Activated naive CD8-positive, alpha-beta T cell (primary cell): ENCODE results near the gene UBE2B.
"Not testable (repeated sequence)": the region's sequence is repeated elsewhere in the genome, so short reads cannot be mapped to it uniquely, and the experiment has no call there.

Experiments
- H3K27ac Mint-ChIP-seq: one replicate; pipeline ENCODE4 v1.8.0; 2021; ENCODE audit warnings: mixed read lengths
- H3K27me3 Mint-ChIP-seq: one replicate; pipeline ENCODE4 v1.8.0; 2021; ENCODE audit warnings: mixed read lengths
- H3K36me3 Mint-ChIP-seq: one replicate; pipeline ENCODE4 v1.8.0; 2021; ENCODE audit warnings: mixed read lengths
- H3K4me1 Mint-ChIP-seq: one replicate; pipeline ENCODE4 v1.8.0; 2021; ENCODE audit warnings: low read depth, mixed read lengths
- H3K4me3 Mint-ChIP-seq: one replicate; pipeline ENCODE4 v1.8.0; 2021; ENCODE audit warnings: mild to moderate bottlenecking, mixed read lengths
- H3K9me3 Mint-ChIP-seq: one replicate; pipeline ENCODE4 v1.8.0; 2021; ENCODE audit warnings: low read depth, mixed read lengths

Gene UBE2B

DNA sequence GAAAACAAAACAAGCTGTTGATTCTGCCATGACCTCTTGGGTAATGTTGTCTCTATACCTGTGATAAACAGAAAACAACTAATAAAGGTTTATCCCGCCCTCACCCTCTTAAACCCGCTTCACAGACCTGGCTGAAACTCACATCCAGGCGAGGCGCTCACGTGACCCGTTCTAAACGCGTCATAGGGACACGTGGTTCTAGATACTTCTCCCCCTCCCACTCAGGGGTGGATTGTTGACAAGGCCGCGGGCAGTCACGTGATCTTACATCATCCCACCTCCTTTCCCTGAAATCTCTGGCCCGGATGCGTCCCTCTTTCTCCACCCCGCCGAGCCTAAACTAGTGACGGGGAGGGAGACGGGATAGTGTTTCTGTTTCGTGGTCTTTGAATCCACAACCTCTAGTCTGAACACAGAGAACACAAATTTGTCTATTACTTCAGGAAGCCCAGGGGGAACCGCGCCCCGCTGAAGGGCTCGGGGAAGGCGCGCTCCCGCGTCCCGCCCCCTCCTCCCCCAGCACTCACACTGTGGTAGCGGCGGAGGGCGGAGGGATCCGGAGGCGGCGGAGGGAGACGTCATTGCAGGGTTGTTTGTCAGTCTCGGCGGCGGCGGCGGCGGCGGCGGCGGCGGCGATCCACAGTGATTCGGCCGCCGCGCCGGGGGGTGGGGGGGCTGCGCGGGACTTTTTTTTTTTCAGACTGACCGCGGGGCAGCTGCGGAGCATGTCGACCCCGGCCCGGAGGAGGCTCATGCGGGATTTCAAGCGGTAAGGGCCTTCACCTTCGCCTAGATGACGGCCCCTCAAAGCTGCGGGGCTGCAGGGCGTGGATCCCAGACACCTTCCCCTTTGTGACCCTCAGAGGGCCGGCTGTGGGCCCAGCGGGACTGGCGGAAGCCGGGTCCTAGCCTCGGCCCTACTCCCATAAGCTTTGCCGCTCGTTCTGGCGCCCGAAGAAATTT is at the start of gene UBE2B:
UBE2B (plus strand) TSS at position 699 of the 963 bp plus-strand sequence; CDS start at position 726, 27 bp downstream.
- H3K27me3 Mint-ChIP-seq, result no peaks in the 10 kb centered on the region

GRCh38 chr5:134327327-134327726 is 44.0 kb upstream of the UBE2B start:
- Mint-ChIP-seq H3K4me1 (no peaks in the 10 kb centered on the region), H3K27me3 (no peaks in the 10 kb centered on the region), H3K36me3 (peaks cover 10% of the 10 kb centered on the region), H3K27ac (no peak overlapping the region), H3K4me3 (no peak overlapping the region), H3K9me3 (peaks cover 20% of the 10 kb centered on the region)

More for the DNA sequence above, at the start of gene UBE2B:
- H3K4me3 Mint-ChIP-seq, result peak within 1 kb of the TSS; percentile 97
- peaks cover 6% of the 10 kb centered on the region for H3K36me3 Mint-ChIP-seq
- peaks cover 58% of the 10 kb centered on the region for H3K4me1 Mint-ChIP-seq
- peak within 1 kb of the TSS; percentile 100 for H3K27ac Mint-ChIP-seq
- no peaks in the 10 kb centered on the region for H3K9me3 Mint-ChIP-seq

- Mint-ChIP-seq H3K4me3 (no peak overlapping the region), H3K4me1 (no peaks in the 10 kb centered on the region), H3K36me3 (peaks cover 16% of the 10 kb centered on the region), H3K9me3 (peaks cover 31% of the 10 kb centered on the region), H3K27me3 (no peaks in the 10 kb centered on the region), H3K27ac (no peak overlapping the region)
These were observed 42.8 kb upstream of the UBE2B start for GRCh38 chr5:134328619-134329018.

DNA sequence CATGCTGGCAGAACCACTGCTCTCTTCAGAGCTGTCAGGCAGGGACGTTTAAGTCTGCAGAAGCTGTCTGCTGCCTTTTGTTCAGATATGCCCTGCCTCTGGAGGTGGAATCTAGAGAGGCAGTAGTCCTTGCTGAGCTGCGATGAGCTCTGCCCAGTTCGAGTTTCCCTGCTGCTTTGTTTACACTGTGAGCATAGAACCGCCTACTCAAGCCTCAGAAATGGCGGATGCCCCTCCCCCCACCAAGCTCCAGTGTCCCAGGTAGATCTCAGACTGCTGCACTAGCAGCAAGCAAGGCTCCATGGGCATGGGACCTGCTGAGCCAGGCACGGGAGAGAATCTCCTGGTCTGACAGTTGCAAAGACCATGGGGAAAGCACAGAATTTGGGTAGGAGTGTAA is 34.5 kb upstream of the UBE2B start:
- H3K4me3 Mint-ChIP-seq, result not testable (repeated sequence)
- H3K36me3 Mint-ChIP-seq, result peaks cover 17% of the 10 kb centered on the region

DNA sequence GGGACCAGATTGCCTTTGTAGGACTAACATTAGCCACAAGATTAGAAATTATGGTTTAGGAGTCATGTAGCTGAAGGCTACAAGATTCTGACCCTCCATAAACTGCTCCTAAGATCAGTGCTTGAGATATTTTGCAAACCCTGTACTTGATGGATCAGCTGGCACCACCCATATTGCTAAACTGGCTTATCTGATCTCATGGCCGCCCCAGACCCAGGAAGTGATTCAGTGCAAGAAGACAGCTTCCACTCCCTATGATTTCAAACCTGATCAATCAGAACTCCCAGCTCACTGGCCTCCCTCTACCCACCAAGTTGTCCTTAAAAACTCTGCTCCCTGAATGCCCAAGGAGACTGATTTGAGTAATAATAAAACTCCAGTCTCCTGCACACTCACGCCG is 27.9 kb upstream of the UBE2B start:
- not testable (repeated sequence) for H3K4me1 Mint-ChIP-seq, H3K36me3 Mint-ChIP-seq, H3K9me3 Mint-ChIP-seq, H3K27me3 Mint-ChIP-seq, H3K27ac Mint-ChIP-seq, H3K4me3 Mint-ChIP-seq

More for the DNA sequence above, 34.5 kb upstream of the UBE2B start:
- not testable (repeated sequence) for H3K27ac Mint-ChIP-seq, H3K4me1 Mint-ChIP-seq, H3K27me3 Mint-ChIP-seq
- H3K9me3 Mint-ChIP-seq, result peaks cover 23% of the 10 kb centered on the region

DNA sequence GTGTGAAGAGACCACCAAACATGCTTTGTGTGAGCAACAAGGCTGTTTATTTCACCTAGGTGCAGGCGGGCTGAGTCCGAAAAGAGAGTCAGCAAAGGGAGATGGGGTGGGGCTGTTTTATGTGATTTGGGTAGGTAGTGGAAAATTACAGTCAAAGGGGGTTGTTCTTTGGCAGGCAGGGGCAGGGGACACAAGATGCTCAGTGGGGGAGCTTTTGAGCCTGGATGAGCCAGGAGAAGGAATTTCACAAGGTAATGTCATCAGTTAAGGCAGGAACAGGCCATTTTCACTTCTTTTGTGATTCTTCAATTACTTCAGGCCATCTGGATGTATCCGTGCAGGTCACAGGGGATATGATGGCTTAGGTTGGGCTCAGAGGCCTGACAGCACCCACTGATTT is 25.9 kb upstream of the UBE2B start:
- H3K27me3 Mint-ChIP-seq, H3K9me3 Mint-ChIP-seq, H3K4me1 Mint-ChIP-seq, H3K27ac Mint-ChIP-seq, H3K36me3 Mint-ChIP-seq, H3K4me3 Mint-ChIP-seq: not testable (repeated sequence)

- Mint-ChIP-seq H3K4me3 (no peak overlapping the region), H3K9me3 (no peaks in the 10 kb centered on the region), H3K4me1 (peaks cover 2% of the 10 kb centered on the region), H3K27me3 (no peaks in the 10 kb centered on the region), H3K27ac (no peak overlapping the region), H3K36me3 (peaks cover 2% of the 10 kb centered on the region)
These were observed 25.4 kb upstream of the UBE2B start for GRCh38 chr5:134345996-134346395.

GRCh38 chr5:134349463-134349862 is 21.9 kb upstream of the UBE2B start:
- Mint-ChIP-seq H3K4me3 (no peak overlapping the region), H3K27ac (no peak overlapping the region), H3K4me1 (peaks cover 2% of the 10 kb centered on the region), H3K36me3 (no peaks in the 10 kb centered on the region), H3K9me3 (no peaks in the 10 kb centered on the region), H3K27me3 (no peaks in the 10 kb centered on the region)

- H3K4me1 Mint-ChIP-seq, result peaks cover 2% of the 10 kb centered on the region
- H3K9me3 Mint-ChIP-seq, result no peaks in the 10 kb centered on the region
- no peaks in the 10 kb centered on the region for H3K27me3 Mint-ChIP-seq
- H3K27ac Mint-ChIP-seq, result no peak overlapping the region
- H3K36me3 Mint-ChIP-seq, result peaks cover 3% of the 10 kb centered on the region
- no peak overlapping the region for H3K4me3 Mint-ChIP-seq
These were observed 15.7 kb upstream of the UBE2B start for GRCh38 chr5:134355681-134356080.

- peaks cover 34% of the 10 kb centered on the region for H3K4me1 Mint-ChIP-seq
- peak overlapping the region; percentile 72 for H3K4me3 Mint-ChIP-seq
- peaks cover 6% of the 10 kb centered on the region for H3K36me3 Mint-ChIP-seq
- H3K9me3 Mint-ChIP-seq, result no peaks in the 10 kb centered on the region
- H3K27ac Mint-ChIP-seq, result no peak overlapping the region
- no peaks in the 10 kb centered on the region for H3K27me3 Mint-ChIP-seq
These were observed 5.8 kb upstream of the UBE2B start for GRCh38 chr5:134365604-134366003.

DNA sequence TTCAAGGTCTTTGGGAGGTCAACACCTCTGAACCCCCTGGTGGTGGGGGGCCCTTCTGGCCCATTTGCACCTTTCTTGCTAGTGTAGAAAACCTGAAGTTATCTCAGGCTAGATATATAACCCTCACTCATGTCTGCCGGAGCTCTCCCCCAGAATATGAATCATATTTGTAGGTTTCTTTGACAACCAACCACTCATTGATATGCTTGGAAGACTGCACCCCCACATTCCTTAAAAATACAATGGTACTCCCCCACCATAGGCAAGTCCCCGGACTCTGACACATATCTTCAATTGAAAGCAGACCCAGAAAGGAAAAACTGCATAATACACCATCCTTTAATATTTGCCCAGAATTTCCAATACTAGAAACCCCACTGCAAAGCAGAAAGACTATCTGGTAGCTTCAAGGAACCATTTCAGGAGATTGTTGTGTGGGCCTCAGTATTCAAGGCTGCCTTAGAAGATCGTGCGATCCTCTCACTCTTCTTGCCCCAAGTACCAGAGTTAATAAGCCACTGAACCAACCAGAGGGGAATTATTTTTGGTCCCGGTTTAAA is 978 bp upstream of the UBE2B start:
- Mint-ChIP-seq H3K4me1 (peaks cover 59% of the 10 kb centered on the region), H3K4me3 (peak overlapping the region; percentile 97), H3K9me3 (no peaks in the 10 kb centered on the region), H3K36me3 (peaks cover 6% of the 10 kb centered on the region), H3K27me3 (no peaks in the 10 kb centered on the region), H3K27ac (peak overlapping the region; percentile 100)

DNA sequence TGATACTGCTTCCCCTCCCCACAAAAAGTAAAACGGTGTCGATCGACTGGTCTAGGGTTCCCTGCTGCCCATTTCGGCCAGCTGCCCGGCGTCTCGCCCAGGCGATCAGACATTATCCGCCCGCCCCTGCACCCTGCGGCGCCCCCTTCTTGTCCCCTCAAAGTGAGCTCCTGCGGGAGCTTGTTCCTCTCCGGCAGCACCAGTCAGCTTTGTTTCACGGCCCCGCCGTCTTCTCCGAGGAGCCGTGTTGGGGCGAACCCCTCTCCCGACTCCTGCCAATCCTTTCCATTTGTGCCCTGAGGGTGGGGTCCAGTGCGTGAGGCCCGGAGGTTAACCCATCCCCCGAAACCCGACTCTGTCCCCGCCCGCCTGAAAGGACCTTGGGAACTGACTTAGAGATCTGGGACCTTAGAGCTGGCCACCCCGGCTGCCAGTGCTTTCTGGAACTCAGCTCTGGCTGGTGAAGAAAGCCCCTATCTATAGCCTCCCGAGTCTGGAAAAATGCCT is 518 bp downstream of the UBE2B start:
- Mint-ChIP-seq H3K4me1 (peaks cover 57% of the 10 kb centered on the region), H3K27ac (peak overlapping the region; percentile 100), H3K36me3 (peaks cover 6% of the 10 kb centered on the region), H3K4me3 (peak overlapping the region; percentile 97), H3K27me3 (no peaks in the 10 kb centered on the region), H3K9me3 (no peaks in the 10 kb centered on the region)

DNA sequence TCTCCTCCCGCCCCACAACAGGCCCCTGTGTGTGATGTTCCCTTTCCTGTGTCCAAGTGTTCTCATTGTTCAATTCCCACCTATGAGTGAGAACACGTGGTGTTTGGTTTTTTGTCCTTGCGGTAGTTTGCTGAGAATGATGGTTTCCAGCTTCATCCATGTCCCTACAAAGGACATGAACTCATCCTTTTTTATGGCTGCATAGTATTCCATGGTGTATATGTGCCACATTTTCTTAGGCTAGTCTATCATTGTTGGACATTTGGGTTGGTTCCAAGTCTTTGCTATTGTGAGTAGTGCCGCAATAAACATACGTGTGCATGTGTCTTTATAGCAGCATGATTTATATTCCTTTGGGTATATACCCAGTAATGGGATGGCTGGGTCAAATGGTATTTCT is 2.3 kb downstream of the UBE2B start:
- H3K9me3 Mint-ChIP-seq, H3K36me3 Mint-ChIP-seq, H3K27ac Mint-ChIP-seq, H3K27me3 Mint-ChIP-seq: not testable (repeated sequence)
- H3K4me1 Mint-ChIP-seq, result peaks cover 58% of the 10 kb centered on the region
- peak overlapping the region; percentile 80 for H3K4me3 Mint-ChIP-seq

- Mint-ChIP-seq H3K27me3 (no peaks in the 10 kb centered on the region), H3K9me3 (no peaks in the 10 kb centered on the region), H3K36me3 (peaks cover 6% of the 10 kb centered on the region), H3K4me3 (peak overlapping the region; percentile 25), H3K27ac (peak overlapping the region; percentile 56), H3K4me1 (peaks cover 64% of the 10 kb centered on the region)
These were observed 2.9 kb downstream of the UBE2B start for GRCh38 chr5:134374232-134374631.

DNA sequence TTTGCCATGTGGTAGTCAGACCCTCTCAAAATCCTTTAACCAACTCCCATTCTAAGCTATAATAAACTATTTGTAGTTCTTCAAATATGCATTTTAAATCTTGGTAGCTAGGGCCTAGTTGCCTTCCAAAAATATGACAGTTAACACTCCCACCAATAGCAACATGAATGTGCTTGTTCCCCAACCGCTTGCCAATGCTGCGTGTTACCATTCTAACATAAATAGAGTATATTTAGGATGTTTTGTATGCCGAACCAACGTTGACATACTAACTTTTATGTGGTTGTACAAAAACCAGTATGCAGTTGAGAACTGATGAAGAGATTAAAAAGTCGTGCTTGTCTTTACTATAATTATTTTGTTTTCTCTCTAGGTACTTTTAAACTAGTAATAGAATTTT is 9.0 kb downstream of the UBE2B start:
- Mint-ChIP-seq H3K4me1 (peaks cover 50% of the 10 kb centered on the region), H3K27ac (peak overlapping the region; percentile 86), H3K36me3 (peaks cover 10% of the 10 kb centered on the region)

More for the DNA sequence above, 9.0 kb downstream of the UBE2B start:
- Mint-ChIP-seq H3K9me3 (no peaks in the 10 kb centered on the region), H3K4me3 (peak overlapping the region; percentile 37), H3K27me3 (no peaks in the 10 kb centered on the region)
